GM12891 (cell line): ENCODE measurements around the gene EPPIN. TPM values are rescaled to one million over a fixed set of nuclear protein-coding genes. Genes with fewer than 3 reads are reported as not detected.
"Not testable (repeated sequence)": the region's sequence is repeated elsewhere in the genome, so short reads cannot be mapped to it uniquely, and the experiment has no call there.

Source experiments
- DNase-seq: peaks from one replicate; pipeline ENCODE4 v3.0.0; 2011; ENCODE audit warnings: low spot score; ENCODE audit not compliant: insufficient read length
- FAIRE-seq: peaks from 2 replicates; lab custom pipeline; 2011; peaks lifted over from hg19 to GRCh38; lab: Jason Lieb, UNC
- PAX5 ChIP-seq: IDR thresholded peaks from 2 replicates; pipeline ENCODE4 v1.6.1; 2011; ENCODE audit warnings: low read length, moderate library complexity, mild to moderate bottlenecking; ENCODE audit not compliant: insufficient read depth, severe bottlenecking
- POLR2A ChIP-seq: IDR thresholded peaks from 2 replicates; pipeline ENCODE4 v1.6.1; 2011; ENCODE audit warnings: low read depth, low read length, control low read depth
- POLR2AphosphoS5 ChIP-seq: IDR thresholded peaks from 2 replicates; pipeline ENCODE4 v1.6.1; 2011; ENCODE audit warnings: low read depth, low read length, control low read depth
- POU2F2 ChIP-seq: IDR thresholded peaks from 2 replicates; pipeline ENCODE4 v1.6.1; 2011; ENCODE audit warnings: low read depth, mild to moderate bottlenecking, control low read depth, low read length, moderate library complexity
- SPI1 ChIP-seq: IDR thresholded peaks from 2 replicates; pipeline ENCODE4 v1.6.1; 2011; ENCODE audit warnings: low read depth, low read length, control low read depth
- TAF1 ChIP-seq: IDR thresholded peaks from 2 replicates; pipeline ENCODE4 v1.6.1; 2011; ENCODE audit warnings: low read depth, low read length, control low read depth
- polyA plus RNA-seq: library from polyadenylated mRNA; unstranded; fragments of >200 nt; gene quantifications from one replicate; pipeline ENCODE4 v1.2.1, GENCODE V29; 2012; ENCODE audit warnings: low read depth, missing spikeins, inconsistent platforms; ENCODE audit not compliant: missing spikeins

EPPIN gene
- polyA plus RNA-seq = not detected

- DNase-seq (no peak), FAIRE-seq (no peak)
- TF ChIP-seq POLR2A = no peak
Measured at GRCh38 chr20:45547206-45547770, at the start of gene EPPIN. EPPIN (minus strand) TSS chr20:45547401; CDS start chr20:45547357, 44 bp downstream.

- DNase-seq = no peak
- no peak for TF ChIP-seq POU2F2
- no peak for TF ChIP-seq PAX5
- no peak for TF ChIP-seq POLR2A
- TF ChIP-seq TAF1 = no peak
- no peak for TF ChIP-seq SPI1
- no peak for TF ChIP-seq POLR2AphosphoS5
- no peak for FAIRE-seq
Measured at GRCh38 chr20:45595235-45595634, 48.0 kb upstream of the EPPIN start.

- no peak for FAIRE-seq
- TF ChIP-seq POLR2AphosphoS5 (no peak), PAX5 (no peak), TAF1 (no peak)
- no peak for DNase-seq
Measured at GRCh38 chr20:45593498-45593897, 46.3 kb upstream of the EPPIN start.

- TF ChIP-seq POLR2A (no peak), TAF1 (no peak), PAX5 (no peak), SPI1 (no peak), POU2F2 (no peak), POLR2AphosphoS5 (no peak)
- peak; percentile 6 for DNase-seq
- peak; percentile 76 for FAIRE-seq
Measured at GRCh38 chr20:45592574-45593189, 45.5 kb upstream of the EPPIN start.

GRCh38 chr20:45589725-45590124 lies 42.5 kb upstream of the EPPIN start:
- no peak for FAIRE-seq
- TF ChIP-seq TAF1 (no peak), POU2F2 (no peak), POLR2A (no peak), POLR2AphosphoS5 (no peak), PAX5 (no peak), SPI1 (no peak)
- DNase-seq = no peak

GRCh38 chr20:45588800-45589199 lies 41.6 kb upstream of the EPPIN start:
- no peak for FAIRE-seq
- DNase-seq = no peak
- TF ChIP-seq SPI1 (no peak), PAX5 (no peak), POU2F2 (no peak), POLR2AphosphoS5 (no peak), TAF1 (no peak), POLR2A (no peak)

- not testable (repeated sequence) for FAIRE-seq, DNase-seq
Measured at GRCh38 chr20:45585986-45586385, 38.8 kb upstream of the EPPIN start.

- DNase-seq, FAIRE-seq: not testable (repeated sequence)
Measured at GRCh38 chr20:45584294-45584693, 37.1 kb upstream of the EPPIN start.

- FAIRE-seq = no peak
- DNase-seq = no peak
- TF ChIP-seq PAX5 = no peak
- TF ChIP-seq POLR2A = no peak
- TF ChIP-seq TAF1 = no peak
- TF ChIP-seq SPI1 = no peak
- no peak for TF ChIP-seq POLR2AphosphoS5
Measured at GRCh38 chr20:45583502-45583901, 36.3 kb upstream of the EPPIN start.

- no peak for TF ChIP-seq POU2F2
- TF ChIP-seq POLR2AphosphoS5 = no peak
- no peak for TF ChIP-seq PAX5
- TF ChIP-seq TAF1 = no peak
- no peak for TF ChIP-seq SPI1
- TF ChIP-seq POLR2A = no peak
- DNase-seq = no peak
- no peak for FAIRE-seq
Measured at GRCh38 chr20:45581702-45582101, 34.5 kb upstream of the EPPIN start.

GRCh38 chr20:45579184-45579583 lies 32.0 kb upstream of the EPPIN start, which contains the start of gene WFDC8:
WFDC8 (minus strand) TSS chr20:45579284; CDS start chr20:45579247, 37 bp downstream.
- no peak for DNase-seq
- no peak for FAIRE-seq
- TF ChIP-seq TAF1 = no peak
- TF ChIP-seq POLR2A = no peak
- no peak for TF ChIP-seq POLR2AphosphoS5
- no peak for TF ChIP-seq POU2F2
- no peak for TF ChIP-seq SPI1
- no peak for TF ChIP-seq PAX5
